Measurements from ENCODE around the gene CCDC187.

Gene CCDC187

GRCh38 chr9:136307215-136307750, 3.4 kb upstream of the CCDC187 start:
- H3K9ac ChIP-seq (ENCODE audit: low read depth, low read length): no peak overlapping the region
- H3K27ac ChIP-seq (ENCODE audit: low read length): no peak overlapping the region
- H3K27me3 ChIP-seq (ENCODE audit: insufficient read depth, low read length): no peaks in the 10 kb centered on the region
- no peaks in the 10 kb centered on the region for H3K36me3 ChIP-seq (ENCODE audit: insufficient read depth, low read depth, low read length)
- no peak overlapping the region for H3K4me3 ChIP-seq (ENCODE audit: low read length)
- H3K9me3 ChIP-seq (ENCODE audit: insufficient read depth, low read depth, low read length): no peaks in the 10 kb centered on the region
- H3K4me1 ChIP-seq (ENCODE audit: insufficient read depth, low read length): no peaks in the 10 kb centered on the region

- no peaks in the 10 kb centered on the region for H3K27me3 ChIP-seq (ENCODE audit: insufficient read depth, low read length)
- H3K27ac ChIP-seq (ENCODE audit: low read length): no peak overlapping the region
- no peaks in the 10 kb centered on the region for H3K36me3 ChIP-seq (ENCODE audit: insufficient read depth, low read depth, low read length)
- H3K4me1 ChIP-seq (ENCODE audit: insufficient read depth, low read length): no peaks in the 10 kb centered on the region
- H3K4me3 ChIP-seq (ENCODE audit: low read length): no peak overlapping the region
- no peaks in the 10 kb centered on the region for H3K9me3 ChIP-seq (ENCODE audit: insufficient read depth, low read depth, low read length)
- H3K9ac ChIP-seq (ENCODE audit: low read depth, low read length): no peak overlapping the region
These were observed 2.6 kb upstream of the CCDC187 start for GRCh38 chr9:136306211-136307208.

GRCh38 chr9:136305804-136306203, 1.9 kb upstream of the CCDC187 start:
- H3K27me3 ChIP-seq (ENCODE audit: insufficient read depth, low read length): no peaks in the 10 kb centered on the region
- H3K4me1 ChIP-seq (ENCODE audit: insufficient read depth, low read length): no peaks in the 10 kb centered on the region
- no peaks in the 10 kb centered on the region for H3K36me3 ChIP-seq (ENCODE audit: insufficient read depth, low read depth, low read length)
- no peak overlapping the region for H3K4me3 ChIP-seq (ENCODE audit: low read length)
- H3K9ac ChIP-seq (ENCODE audit: low read depth, low read length): no peak overlapping the region
- no peak overlapping the region for H3K27ac ChIP-seq (ENCODE audit: low read length)
- no peaks in the 10 kb centered on the region for H3K9me3 ChIP-seq (ENCODE audit: insufficient read depth, low read depth, low read length)

GRCh38 chr9:136304981-136305380, 1.1 kb upstream of the CCDC187 start:
- H3K4me3 ChIP-seq (ENCODE audit: low read length): no peak overlapping the region
- no peaks in the 10 kb centered on the region for H3K4me1 ChIP-seq (ENCODE audit: insufficient read depth, low read length)
- H3K9me3 ChIP-seq (ENCODE audit: insufficient read depth, low read depth, low read length): no peaks in the 10 kb centered on the region
- no peaks in the 10 kb centered on the region for H3K36me3 ChIP-seq (ENCODE audit: insufficient read depth, low read depth, low read length)
- no peak overlapping the region for H3K9ac ChIP-seq (ENCODE audit: low read depth, low read length)
- no peaks in the 10 kb centered on the region for H3K27me3 ChIP-seq (ENCODE audit: insufficient read depth, low read length)
- no peak overlapping the region for H3K27ac ChIP-seq (ENCODE audit: low read length)

- Histone ChIP-seq H3K36me3 (ENCODE audit: insufficient read depth, low read depth, low read length) (no peaks in the 10 kb centered on the region), H3K4me3 (ENCODE audit: low read length) (no peak overlapping the region), H3K27me3 (ENCODE audit: insufficient read depth, low read length) (no peaks in the 10 kb centered on the region), H3K27ac (ENCODE audit: low read length) (no peak overlapping the region), H3K9ac (ENCODE audit: low read depth, low read length) (no peak overlapping the region), H3K4me1 (ENCODE audit: insufficient read depth, low read length) (no peaks in the 10 kb centered on the region), H3K9me3 (ENCODE audit: insufficient read depth, low read depth, low read length) (no peaks in the 10 kb centered on the region)
These were observed 562 bp upstream of the CCDC187 start for GRCh38 chr9:136304456-136304855.

GRCh38 chr9:136303066-136303824, 649 bp downstream of the CCDC187 start:
- no peaks in the 10 kb centered on the region for H3K36me3 ChIP-seq (ENCODE audit: insufficient read depth, low read depth, low read length)
- no peak overlapping the region for H3K9ac ChIP-seq (ENCODE audit: low read depth, low read length)
- H3K27me3 ChIP-seq (ENCODE audit: insufficient read depth, low read length): no peaks in the 10 kb centered on the region
- no peaks in the 10 kb centered on the region for H3K4me1 ChIP-seq (ENCODE audit: insufficient read depth, low read length)
- no peaks in the 10 kb centered on the region for H3K9me3 ChIP-seq (ENCODE audit: insufficient read depth, low read depth, low read length)
- no peak overlapping the region for H3K4me3 ChIP-seq (ENCODE audit: low read length)
- H3K27ac ChIP-seq (ENCODE audit: low read length): no peak overlapping the region

- Histone ChIP-seq H3K4me3 (ENCODE audit: low read length) (no peak overlapping the region), H3K27ac (ENCODE audit: low read length) (no peak overlapping the region), H3K9ac (ENCODE audit: low read depth, low read length) (no peak overlapping the region), H3K27me3 (ENCODE audit: insufficient read depth, low read length) (no peaks in the 10 kb centered on the region), H3K36me3 (ENCODE audit: insufficient read depth, low read depth, low read length) (no peaks in the 10 kb centered on the region), H3K4me1 (ENCODE audit: insufficient read depth, low read length) (no peaks in the 10 kb centered on the region), H3K9me3 (ENCODE audit: insufficient read depth, low read depth, low read length) (no peaks in the 10 kb centered on the region)
These were observed 1.4 kb downstream of the CCDC187 start for GRCh38 chr9:136302527-136302926.

GRCh38 chr9:136300866-136301265, 3.0 kb downstream of the CCDC187 start:
- Histone ChIP-seq H3K27me3 (ENCODE audit: insufficient read depth, low read length) (no peaks in the 10 kb centered on the region), H3K27ac (ENCODE audit: low read length) (no peak overlapping the region)

GRCh38 chr9:136300016-136300545, 3.8 kb downstream of the CCDC187 start:
- Histone ChIP-seq H3K9me3 (ENCODE audit: insufficient read depth, low read depth, low read length) (no peaks in the 10 kb centered on the region), H3K4me1 (ENCODE audit: insufficient read depth, low read length) (no peaks in the 10 kb centered on the region), H3K27ac (ENCODE audit: low read length) (no peak overlapping the region), H3K9ac (ENCODE audit: low read depth, low read length) (no peak overlapping the region), H3K4me3 (ENCODE audit: low read length) (no peak overlapping the region), H3K36me3 (ENCODE audit: insufficient read depth, low read depth, low read length) (no peaks in the 10 kb centered on the region), H3K27me3 (ENCODE audit: insufficient read depth, low read length) (no peaks in the 10 kb centered on the region)

More at GRCh38 chr9:136300866-136301265, 3.0 kb downstream of the CCDC187 start:
- no peak overlapping the region for H3K9ac ChIP-seq (ENCODE audit: low read depth, low read length)
- no peaks in the 10 kb centered on the region for H3K9me3 ChIP-seq (ENCODE audit: insufficient read depth, low read depth, low read length)
- H3K4me1 ChIP-seq (ENCODE audit: insufficient read depth, low read length): no peaks in the 10 kb centered on the region
- H3K36me3 ChIP-seq (ENCODE audit: insufficient read depth, low read depth, low read length): no peaks in the 10 kb centered on the region
- H3K4me3 ChIP-seq (ENCODE audit: low read length): no peak overlapping the region

- H3K9ac ChIP-seq (ENCODE audit: low read depth, low read length): no peak overlapping the region
- no peaks in the 10 kb centered on the region for H3K4me1 ChIP-seq (ENCODE audit: insufficient read depth, low read length)
- H3K36me3 ChIP-seq (ENCODE audit: insufficient read depth, low read depth, low read length): no peaks in the 10 kb centered on the region
- H3K27ac ChIP-seq (ENCODE audit: low read length): no peak overlapping the region
- H3K9me3 ChIP-seq (ENCODE audit: insufficient read depth, low read depth, low read length): no peaks in the 10 kb centered on the region
- H3K27me3 ChIP-seq (ENCODE audit: insufficient read depth, low read length): no peaks in the 10 kb centered on the region
- no peak overlapping the region for H3K4me3 ChIP-seq (ENCODE audit: low read length)
These were observed 4.4 kb downstream of the CCDC187 start for GRCh38 chr9:136299541-136299940.

- Histone ChIP-seq H3K36me3 (ENCODE audit: insufficient read depth, low read depth, low read length) (no peaks in the 10 kb centered on the region), H3K27me3 (ENCODE audit: insufficient read depth, low read length) (no peaks in the 10 kb centered on the region), H3K4me3 (ENCODE audit: low read length) (no peak overlapping the region), H3K27ac (ENCODE audit: low read length) (no peak overlapping the region), H3K9ac (ENCODE audit: low read depth, low read length) (no peak overlapping the region), H3K4me1 (ENCODE audit: insufficient read depth, low read length) (no peaks in the 10 kb centered on the region), H3K9me3 (ENCODE audit: insufficient read depth, low read depth, low read length) (no peaks in the 10 kb centered on the region)
These were observed 4.8 kb downstream of the CCDC187 start for GRCh38 chr9:136299116-136299515.

Measured in iPS-20b (cell line).